HepG2 (cell line): Measurements from ENCODE around the gene NCOA7. TPM values are rescaled to one million over a fixed set of nuclear protein-coding genes. Genes with fewer than 3 reads are reported as not detected.

Source experiments
- FOXK2 ChIP-seq: fragments of 450-650 bp; IDR thresholded peaks from 2 replicates; pipeline ENCODE4 v1.6.1; 2016
- HMGXB3 ChIP-seq: sonication (generic); formaldehyde crosslinking; IDR thresholded peaks from 2 replicates; pipeline ENCODE4 v1.4.0; 2020; ENCODE audit warnings: missing genetic modification reagents, borderline replicate concordance
- IKZF5 ChIP-seq: IDR thresholded peaks from 2 replicates; pipeline ENCODE4 v1.6.1; 2018; ENCODE audit warnings: missing genetic modification reagents, mild to moderate bottlenecking, missing compliant biosample characterization
- MED13 ChIP-seq: sonication (generic); formaldehyde crosslinking; IDR thresholded peaks from 2 replicates; pipeline ENCODE4 v1.5.0; 2020; ENCODE audit warnings: missing genetic modification reagents
- POLR2AphosphoS5 ChIP-seq: IDR thresholded peaks from 2 replicates; pipeline ENCODE4 v1.6.1; 2012; ENCODE audit warnings: low read depth, low read length
- PRPF4 ChIP-seq: fragments of 200-400 bp; formaldehyde crosslinking; IDR thresholded peaks from 2 replicates; pipeline ENCODE4 v1.6.1; 2016; ENCODE audit warnings: low read length, low read depth; ENCODE audit not compliant: poor library complexity, severe bottlenecking
- RARG ChIP-seq: sonication (generic); formaldehyde crosslinking; IDR thresholded peaks from 2 replicates; pipeline ENCODE4 v1.4.0; 2020; ENCODE audit warnings: low read depth, mild to moderate bottlenecking, missing genetic modification reagents
- RCOR2 ChIP-seq: IDR thresholded peaks from 2 replicates; pipeline ENCODE4 v1.6.1; 2016; ENCODE audit warnings: missing biosample characterization, missing genetic modification reagents
- SP1 ChIP-seq, 2 experiments: fragments of 450-650 bp in 1 of 2; sonication (generic) in 1 of 2; formaldehyde crosslinking in 1 of 2; IDR thresholded peaks; 2 replicates each; pipeline versions ENCODE4 v1.4.0 to v1.6.1; 2016 to 2020; ENCODE audit warnings: missing genetic modification reagents in 1 of 2
- TBP ChIP-seq: sonication (generic); formaldehyde crosslinking; IDR thresholded peaks from 2 replicates; pipeline ENCODE4 v1.5.0; 2020; ENCODE audit warnings: missing genetic modification reagents
- TOE1 ChIP-seq: sonication (generic); formaldehyde crosslinking; IDR thresholded peaks from 2 replicates; pipeline ENCODE4 v1.4.0; 2020; ENCODE audit warnings: mild to moderate bottlenecking, missing genetic modification reagents
- TOPORS ChIP-seq: sonication (generic); formaldehyde crosslinking; IDR thresholded peaks from 2 replicates; pipeline ENCODE4 v1.8.0; 2023; ENCODE audit warnings: mild to moderate bottlenecking, missing genetic modification reagents
- TRIM22 ChIP-seq: fragments of 450-650 bp; IDR thresholded peaks from 2 replicates; pipeline ENCODE4 v1.6.1; 2017
- ZNF670 ChIP-seq: sonication (generic); formaldehyde crosslinking; IDR thresholded peaks from 2 replicates; pipeline ENCODE4 v1.8.0; 2022; ENCODE audit warnings: mild to moderate bottlenecking, missing genetic modification reagents, borderline replicate concordance
- ZNF883 ChIP-seq: sonication (generic); formaldehyde crosslinking; IDR thresholded peaks from 2 replicates; pipeline ENCODE4 v1.5.1; 2020; ENCODE audit warnings: mild to moderate bottlenecking, missing genetic modification reagents; ENCODE audit errors: not compliant biosample characterization
- polyA plus RNA-seq, 8 experiments: library from polyadenylated mRNA; depleted of rRNA in 3 of 8; stranded (reverse) in 7 of 8; unstranded in 1 of 8; fragments of >200 nt; fragmentation: Illumina TruSeq in 4 of 8; extraction: Trizol in 4 of 8; gene quantifications; 2 replicates each; pipeline versions ENCODE4 v1.2.1 to v1.2.3, GENCODE V29; 2011 to 2016; ENCODE audit warnings: low read depth in 4 of 8, missing spikeins in 1 of 8, mixed read lengths in 1 of 8; ENCODE audit not compliant: insufficient read depth in 1 of 8
- total RNA-seq, 5 experiments: library from RNA; depleted of rRNA; stranded (reverse); fragments of >200 nt; fragmentation: Illumina TruSeq; extraction: Trizol; gene quantifications; 2 replicates each; pipeline ENCODE4 v1.2.3, GENCODE V29; 2016; ENCODE audit warnings: low read depth in 1 of 5
- TF ChIP-seq, protein P1 (sequence below): IDR thresholded peaks from 2 replicates; pipeline ENCODE4 v1.4.0; 2020; ENCODE audit warnings: mild to moderate bottlenecking, missing genetic modification reagents
- TF ChIP-seq, protein P2 (sequence below): sonication (generic); formaldehyde crosslinking; IDR thresholded peaks from 2 replicates; pipeline ENCODE4 v1.8.0; 2022; ENCODE audit warnings: mild to moderate bottlenecking, missing genetic modification reagents, borderline replicate concordance

NCOA7 gene
- total and polyA plus RNA-seq, 2 of the 13 experiments (the other 11 are each of a cell fraction or from before 2014, with no cell fraction given), result 13.6 to 20.8 TPM

DNA sequence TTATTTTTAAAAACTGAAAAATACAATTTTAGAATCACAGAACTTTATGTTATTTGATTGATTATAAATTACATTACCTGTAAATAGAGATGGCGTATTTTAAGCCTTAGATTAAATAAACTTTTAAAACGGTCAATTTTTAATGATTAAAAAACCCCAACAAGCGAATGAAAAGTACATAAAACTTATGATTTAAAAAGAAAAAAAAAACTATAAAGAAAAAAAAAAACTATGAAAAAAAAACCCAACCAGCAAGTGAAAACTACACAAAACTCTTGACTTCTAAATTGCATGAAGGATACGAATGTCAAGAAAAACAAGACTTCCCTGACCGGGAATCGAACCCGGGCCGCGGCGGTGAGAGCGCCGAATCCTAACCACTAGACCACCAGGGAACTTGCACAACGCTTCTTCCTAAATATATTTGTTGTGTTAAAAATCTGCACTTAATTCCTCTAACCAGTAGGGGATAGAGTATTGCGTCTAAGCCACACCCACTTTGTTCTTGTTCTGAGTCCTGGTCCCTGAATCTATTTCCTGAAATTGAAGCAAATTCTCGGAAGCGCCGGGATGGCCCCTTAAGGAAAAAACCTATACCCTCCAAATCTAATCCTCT, 10.7 kb upstream of the NCOA7 start (continued):
- 0 out of 2 replicates have a peak, but pooled peaks have one; percentile 14 for TF ChIP-seq RARG
- TF ChIP-seq TOE1 (CRISPR knock-in tag), result peak; percentile 92; the same call in 1 of the 2 replicates
- TF ChIP-seq, protein P1, sequence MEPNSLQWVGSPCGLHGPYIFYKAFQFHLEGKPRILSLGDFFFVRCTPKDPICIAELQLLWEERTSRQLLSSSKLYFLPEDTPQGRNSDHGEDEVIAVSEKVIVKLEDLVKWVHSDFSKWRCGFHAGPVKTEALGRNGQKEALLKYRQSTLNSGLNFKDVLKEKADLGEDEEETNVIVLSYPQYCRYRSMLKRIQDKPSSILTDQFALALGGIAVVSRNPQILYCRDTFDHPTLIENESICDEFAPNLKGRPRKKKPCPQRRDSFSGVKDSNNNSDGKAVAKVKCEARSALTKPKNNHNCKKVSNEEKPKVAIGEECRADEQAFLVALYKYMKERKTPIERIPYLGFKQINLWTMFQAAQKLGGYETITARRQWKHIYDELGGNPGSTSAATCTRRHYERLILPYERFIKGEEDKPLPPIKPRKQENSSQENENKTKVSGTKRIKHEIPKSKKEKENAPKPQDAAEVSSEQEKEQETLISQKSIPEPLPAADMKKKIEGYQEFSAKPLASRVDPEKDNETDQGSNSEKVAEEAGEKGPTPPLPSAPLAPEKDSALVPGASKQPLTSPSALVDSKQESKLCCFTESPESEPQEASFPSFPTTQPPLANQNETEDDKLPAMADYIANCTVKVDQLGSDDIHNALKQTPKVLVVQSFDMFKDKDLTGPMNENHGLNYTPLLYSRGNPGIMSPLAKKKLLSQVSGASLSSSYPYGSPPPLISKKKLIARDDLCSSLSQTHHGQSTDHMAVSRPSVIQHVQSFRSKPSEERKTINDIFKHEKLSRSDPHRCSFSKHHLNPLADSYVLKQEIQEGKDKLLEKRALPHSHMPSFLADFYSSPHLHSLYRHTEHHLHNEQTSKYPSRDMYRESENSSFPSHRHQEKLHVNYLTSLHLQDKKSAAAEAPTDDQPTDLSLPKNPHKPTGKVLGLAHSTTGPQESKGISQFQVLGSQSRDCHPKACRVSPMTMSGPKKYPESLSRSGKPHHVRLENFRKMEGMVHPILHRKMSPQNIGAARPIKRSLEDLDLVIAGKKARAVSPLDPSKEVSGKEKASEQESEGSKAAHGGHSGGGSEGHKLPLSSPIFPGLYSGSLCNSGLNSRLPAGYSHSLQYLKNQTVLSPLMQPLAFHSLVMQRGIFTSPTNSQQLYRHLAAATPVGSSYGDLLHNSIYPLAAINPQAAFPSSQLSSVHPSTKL (CRISPR knock-in tag), result peak; percentile 72
- TF ChIP-seq TRIM22, result no peak
- peak; percentile 10; the same call in 1 of the 2 replicates for TF ChIP-seq HMGXB3 (CRISPR knock-in tag)
- TF ChIP-seq POLR2AphosphoS5, result peak; percentile 66
- TF ChIP-seq FOXK2, result peak; percentile 64
- TF ChIP-seq IKZF5 (CRISPR knock-in tag), result peak; percentile 88
- TF ChIP-seq SP1 (IDR thresholded peaks at IDR 0.05), result no peak
- TF ChIP-seq SP1 (CRISPR knock-in tag; IDR thresholded peaks at IDR 0.05), result peak; percentile 71
- no peak for TF ChIP-seq ZNF883
- no peak; the same call in 1 of the 2 replicates for TF ChIP-seq ZNF670 (CRISPR knock-in tag)
- TF ChIP-seq MED13 (CRISPR knock-in tag), result peak; percentile 70; the same call in 1 of the 2 replicates
- TF ChIP-seq TBP (CRISPR knock-in tag), result no peak
- TF ChIP-seq TOPORS (CRISPR knock-in tag), result 0 out of 2 replicates have a peak, but pooled peaks have one; percentile 63
- TF ChIP-seq RCOR2, result peak; percentile 25; the same call in 1 of the 2 replicates
- peak; percentile 85 for TF ChIP-seq PRPF4
- TF ChIP-seq, protein P2, sequence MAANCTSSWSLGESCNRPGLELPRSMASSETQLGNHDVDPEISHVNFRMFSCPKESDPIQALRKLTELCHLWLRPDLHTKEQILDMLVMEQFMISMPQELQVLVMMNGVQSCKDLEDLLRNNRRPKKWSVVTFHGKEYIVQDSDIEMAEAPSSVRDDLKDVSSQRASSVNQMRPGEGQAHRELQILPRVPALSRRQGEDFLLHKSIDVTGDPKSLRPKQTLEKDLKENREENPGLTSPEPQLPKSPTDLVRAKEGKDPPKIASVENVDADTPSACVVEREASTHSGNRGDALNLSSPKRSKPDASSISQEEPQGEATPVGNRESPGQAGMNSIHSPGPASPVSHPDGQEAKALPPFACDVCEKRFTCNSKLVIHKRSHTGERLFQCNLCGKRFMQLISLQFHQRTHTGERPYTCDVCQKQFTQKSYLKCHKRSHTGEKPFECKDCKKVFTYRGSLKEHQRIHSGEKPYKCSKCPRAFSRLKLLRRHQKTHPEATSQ (CRISPR knock-in tag), result peak; percentile 90; the same call in 1 of the 2 replicates
